C4-2B (cell line): Measurements from ENCODE around the gene AP5B1.
"Not testable (repeated sequence)": the region's sequence is repeated elsewhere in the genome, so short reads cannot be mapped to it uniquely, and the experiment has no call there.

ENCODE experiments used
- H3K27ac ChIP-seq: fragments of 450-650 bp; 2 replicates; pipeline ENCODE4 v1.5.1; 2017
- CTCF ChIP-seq: fragments of 450-650 bp; conservative IDR thresholded peaks from 2 replicates; pipeline ENCODE4 v1.5.1; 2017; ENCODE audit warnings: mild to moderate bottlenecking
- ZFX ChIP-seq: fragments of 450-650 bp; IDR thresholded peaks from 2 replicates; pipeline ENCODE4 v1.6.1; 2017

The AP5B1 gene

DNA sequence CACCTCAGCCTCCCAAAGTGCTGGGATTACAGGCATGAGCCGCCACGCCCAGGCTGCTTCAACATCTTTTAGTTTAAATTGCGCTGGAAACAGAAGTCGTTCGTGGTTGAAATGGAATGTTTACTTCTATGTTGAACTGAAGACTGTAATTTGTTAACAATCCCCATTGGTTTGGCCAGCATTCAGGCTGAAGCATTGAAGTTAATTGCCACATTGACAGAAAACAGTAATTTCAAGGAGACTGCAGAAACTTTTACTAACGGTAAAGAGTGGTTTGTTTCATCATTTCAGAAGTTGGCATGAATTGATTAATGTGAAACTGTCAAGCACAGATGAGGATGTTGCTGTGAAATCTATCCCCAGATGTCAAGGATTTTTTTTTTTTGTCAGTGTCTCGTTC is 14.2 kb downstream of the AP5B1 start:
- no peak overlapping the region for H3K27ac ChIP-seq
- no peak for TF ChIP-seq ZFX
- TF ChIP-seq CTCF = no peak

DNA sequence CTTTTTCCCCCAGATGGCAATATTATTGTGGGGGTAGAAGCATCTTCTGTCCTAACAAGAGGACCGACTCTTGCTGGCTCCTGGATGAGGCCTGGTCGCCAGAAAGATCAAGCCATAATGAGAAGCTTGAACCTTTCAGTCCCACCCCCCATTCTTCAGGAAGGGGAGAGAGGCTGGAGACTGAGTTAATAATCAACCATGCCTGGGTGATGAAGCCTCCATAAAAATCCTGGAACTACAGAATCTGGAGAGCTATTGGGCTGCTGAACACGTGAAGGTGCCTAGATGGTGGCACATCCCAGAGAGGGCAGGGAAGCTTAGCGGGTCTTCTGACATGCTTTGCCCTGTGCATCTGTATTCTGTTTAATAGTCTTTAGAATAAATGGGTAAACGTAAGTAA is 16.3 kb downstream of the AP5B1 start:
- TF ChIP-seq ZFX = no peak
- no peak for TF ChIP-seq CTCF
- no peak overlapping the region for H3K27ac ChIP-seq

DNA sequence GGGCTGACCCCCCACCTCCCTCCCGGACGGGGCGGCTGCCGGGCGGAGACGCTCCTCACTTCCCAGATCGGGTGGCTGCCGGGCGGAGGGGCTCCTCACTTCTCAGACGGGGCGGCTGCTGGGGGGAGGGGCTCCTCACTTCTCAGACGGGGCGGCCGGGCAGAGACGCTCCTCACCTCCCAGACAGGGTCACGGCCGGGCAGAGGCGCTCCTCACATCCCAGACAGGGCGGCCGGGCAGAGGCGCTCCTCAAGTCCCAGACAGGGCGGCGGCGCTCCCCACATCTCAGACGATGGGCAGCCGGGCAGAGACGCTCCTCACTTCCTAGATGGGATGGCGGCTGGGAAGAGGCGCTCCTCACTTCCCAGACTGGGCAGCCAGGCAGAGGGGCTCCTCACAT is 18.0 kb downstream of the AP5B1 start:
- not testable (repeated sequence) for H3K27ac ChIP-seq

DNA sequence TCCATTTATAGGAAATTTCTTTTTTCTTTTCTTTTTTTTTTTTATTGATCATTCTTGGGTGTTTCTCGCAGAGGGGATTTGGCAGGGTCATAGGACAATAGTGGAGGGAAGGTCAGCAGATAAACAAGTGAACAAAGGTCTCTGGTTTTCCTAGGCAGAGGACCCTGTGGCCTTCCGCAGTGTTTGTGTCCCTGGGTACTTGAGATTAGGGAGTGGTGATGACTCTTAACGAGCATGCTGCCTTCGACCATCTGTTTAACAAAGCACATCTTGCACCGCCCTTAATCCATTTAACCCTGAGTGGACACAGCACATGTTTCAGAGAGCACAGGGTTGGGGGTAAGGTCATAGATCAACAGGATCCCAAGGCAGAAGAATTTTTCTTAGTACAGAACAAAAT is 18.6 kb downstream of the AP5B1 start:
- H3K27ac ChIP-seq = not testable (repeated sequence)

DNA sequence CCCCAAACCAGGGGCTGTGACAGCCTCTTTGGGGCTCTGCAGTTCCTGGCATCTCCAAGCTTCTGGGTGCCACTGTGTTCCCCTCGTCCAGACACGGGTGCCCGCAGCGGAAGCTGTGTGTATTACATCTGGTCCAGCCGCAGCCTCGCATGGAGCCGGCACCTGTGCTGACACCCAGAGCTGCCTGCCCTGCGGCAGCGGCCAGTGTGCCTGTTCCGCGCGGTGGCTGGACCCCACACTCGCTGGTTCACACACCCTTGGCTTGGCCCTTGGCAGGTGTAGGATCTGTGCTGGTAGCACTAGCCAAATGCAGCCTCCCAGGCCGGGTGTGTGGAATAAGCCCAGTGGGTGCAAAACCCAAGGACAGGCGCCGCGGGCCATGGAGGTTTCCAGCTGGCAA is 35.7 kb downstream of the AP5B1 start:
- TF ChIP-seq CTCF (no peak), ZFX (no peak)
- H3K27ac ChIP-seq = no peak overlapping the region

DNA sequence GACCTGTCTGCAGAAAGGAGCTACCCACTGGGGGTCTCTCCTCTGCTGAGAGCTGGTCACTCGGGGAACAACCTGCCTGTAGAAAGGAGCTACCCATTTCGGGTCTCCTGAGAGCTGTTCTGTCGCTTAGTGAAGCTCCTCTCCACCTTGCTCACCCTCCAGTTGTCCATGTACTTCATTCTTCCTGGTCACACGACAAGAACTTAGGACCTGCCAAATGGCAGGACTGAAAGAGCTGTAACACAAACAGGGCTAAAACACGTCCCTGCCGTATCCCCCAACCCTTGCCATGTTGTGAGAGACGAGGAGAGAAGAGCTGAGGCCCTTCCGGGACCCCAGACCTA is 36.1 kb downstream of the AP5B1 start:
- no peak overlapping the region for H3K27ac ChIP-seq
- peak; percentile 59 for TF ChIP-seq CTCF
- no peak for TF ChIP-seq ZFX

DNA sequence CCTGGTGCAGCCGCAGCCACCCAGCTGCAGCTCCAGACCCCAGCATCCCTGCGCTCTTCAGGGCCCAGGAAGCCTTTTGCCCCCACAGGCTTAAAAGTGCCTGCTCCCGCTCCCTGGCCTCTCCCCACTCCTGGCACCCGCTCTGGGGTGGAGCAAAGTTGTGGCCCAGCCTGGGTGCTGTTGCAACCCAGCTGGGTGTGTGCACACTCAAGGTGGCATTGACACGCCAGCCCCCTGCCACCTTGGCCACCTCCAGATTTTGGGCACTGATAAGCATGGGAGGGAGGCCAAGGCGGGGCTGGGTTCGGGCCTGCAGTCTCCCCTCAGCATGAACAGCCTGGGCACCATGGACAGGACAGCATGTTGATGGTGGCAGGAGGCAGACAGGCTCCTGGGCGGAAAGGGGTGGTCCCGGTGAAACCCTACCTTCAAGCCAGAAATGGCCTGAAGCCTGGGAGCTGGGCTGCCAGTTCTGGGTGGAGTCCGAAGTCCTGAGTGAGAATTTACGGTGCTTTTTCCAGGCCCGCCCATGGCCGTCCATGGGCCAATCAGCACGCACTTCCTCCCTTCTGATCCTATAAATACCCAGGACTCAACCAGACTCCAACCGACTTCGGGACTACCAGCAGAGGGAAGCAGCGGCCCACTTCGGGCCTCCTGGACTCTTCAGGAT is 36.6 kb downstream of the AP5B1 start:
- no peak overlapping the region for H3K27ac ChIP-seq
- TF ChIP-seq CTCF = peak; percentile 86
- no peak for TF ChIP-seq ZFX

DNA sequence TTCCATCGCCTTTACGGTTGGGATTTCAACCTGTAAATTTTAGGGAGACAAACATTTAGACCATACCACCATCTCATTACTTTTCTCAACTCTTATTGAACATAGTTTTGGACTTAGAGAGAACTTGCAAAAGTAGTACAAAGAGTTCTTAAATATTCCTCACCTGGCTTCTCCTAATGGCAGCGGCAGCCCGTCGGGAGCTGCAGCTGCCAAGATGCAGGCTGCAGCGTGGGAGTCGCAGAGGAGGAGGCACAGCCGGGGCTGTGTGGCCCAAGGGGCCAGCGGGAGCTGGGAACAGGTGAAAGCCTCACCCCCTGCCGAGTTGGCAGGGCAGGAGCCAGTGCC is 37.1 kb downstream of the AP5B1 start:
- TF ChIP-seq ZFX (no peak), CTCF (no peak)
- no peak overlapping the region for H3K27ac ChIP-seq

DNA sequence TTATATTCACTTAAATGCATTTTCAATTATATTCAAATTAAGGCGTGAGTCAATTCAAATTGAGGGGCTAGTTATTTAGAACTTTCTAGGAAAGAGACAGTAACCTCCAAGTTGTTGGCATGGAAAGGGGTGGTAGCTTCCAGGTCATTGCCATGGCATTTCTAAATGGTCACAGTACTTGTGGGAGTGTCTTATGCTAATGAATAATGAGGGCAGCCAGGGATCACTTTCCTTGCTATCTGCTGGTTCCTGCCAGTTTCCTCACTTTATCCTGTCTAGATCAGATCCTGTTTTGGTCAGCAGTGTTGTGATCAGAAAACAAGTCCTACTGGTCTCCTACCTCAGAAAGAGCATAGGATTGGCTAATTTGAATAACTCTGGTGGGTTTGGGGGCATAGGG is 38.4 kb downstream of the AP5B1 start:
- TF ChIP-seq CTCF = no peak
- TF ChIP-seq ZFX = no peak
- H3K27ac ChIP-seq = no peak overlapping the region
